HG03095 (cell line): ENCODE measurements around the gene UBE2L5.
A peak's percentile ranks its signal among the peaks of the same experiment; 100 is the strongest.

Experiments
- ATAC-seq: cut with Tn5 transposase; IDR thresholded peaks from one replicate; pipeline ENCODE4 v1.9.1; 2021; ENCODE audit warnings: moderate library complexity; ENCODE audit not compliant: unreplicated experiment

UBE2L5 gene

DNA sequence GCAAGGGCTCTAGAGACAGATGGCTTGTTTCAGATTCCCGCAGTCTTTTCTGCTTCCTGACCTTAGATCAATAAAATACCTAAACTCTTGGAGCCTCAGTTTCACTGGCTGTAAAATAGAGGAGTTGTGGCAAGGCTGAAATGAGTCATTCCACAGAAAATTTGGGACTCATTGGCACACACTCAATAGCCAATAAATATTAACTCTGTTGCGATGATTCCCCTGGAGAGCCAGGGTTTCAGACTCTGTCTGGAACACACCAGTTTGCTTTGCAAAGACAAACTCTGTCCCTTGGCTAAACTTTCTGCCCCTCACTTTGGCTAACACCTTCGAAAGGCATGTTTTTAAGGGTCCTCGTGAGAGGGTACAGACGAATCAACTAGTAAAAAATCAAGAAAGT, 18.1 kb upstream of the UBE2L5 start:
- ATAC-seq, result no peak

DNA sequence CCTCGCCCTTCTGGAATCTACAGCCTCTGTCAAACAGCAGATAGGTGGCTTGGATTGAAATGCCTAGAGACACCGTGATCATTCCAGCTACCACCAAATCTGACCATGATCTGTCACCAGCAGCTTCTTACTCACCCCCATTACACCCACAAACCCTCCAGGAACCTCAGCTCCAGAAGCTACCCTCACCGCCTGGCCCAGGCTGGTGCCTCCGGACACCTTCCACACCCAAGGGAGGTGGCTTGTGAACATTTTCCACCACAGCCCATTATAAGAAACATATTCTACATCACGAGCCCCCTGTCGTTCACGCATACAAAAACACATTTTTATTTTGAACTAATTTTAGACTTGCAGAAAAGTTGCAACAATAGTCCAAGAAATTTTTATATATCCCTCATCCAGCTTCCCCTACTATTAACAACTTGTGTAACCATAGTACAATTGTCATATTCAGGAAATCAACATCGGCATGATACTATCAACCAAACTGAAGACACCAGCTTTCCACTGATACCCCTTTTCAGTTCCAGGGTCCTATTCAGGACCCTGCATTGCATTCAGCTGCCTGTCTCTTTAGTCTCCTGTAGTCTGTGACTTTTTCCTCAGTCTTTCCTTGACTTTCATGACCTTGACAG, 15.4 kb upstream of the UBE2L5 start:
- no peak for ATAC-seq

DNA sequence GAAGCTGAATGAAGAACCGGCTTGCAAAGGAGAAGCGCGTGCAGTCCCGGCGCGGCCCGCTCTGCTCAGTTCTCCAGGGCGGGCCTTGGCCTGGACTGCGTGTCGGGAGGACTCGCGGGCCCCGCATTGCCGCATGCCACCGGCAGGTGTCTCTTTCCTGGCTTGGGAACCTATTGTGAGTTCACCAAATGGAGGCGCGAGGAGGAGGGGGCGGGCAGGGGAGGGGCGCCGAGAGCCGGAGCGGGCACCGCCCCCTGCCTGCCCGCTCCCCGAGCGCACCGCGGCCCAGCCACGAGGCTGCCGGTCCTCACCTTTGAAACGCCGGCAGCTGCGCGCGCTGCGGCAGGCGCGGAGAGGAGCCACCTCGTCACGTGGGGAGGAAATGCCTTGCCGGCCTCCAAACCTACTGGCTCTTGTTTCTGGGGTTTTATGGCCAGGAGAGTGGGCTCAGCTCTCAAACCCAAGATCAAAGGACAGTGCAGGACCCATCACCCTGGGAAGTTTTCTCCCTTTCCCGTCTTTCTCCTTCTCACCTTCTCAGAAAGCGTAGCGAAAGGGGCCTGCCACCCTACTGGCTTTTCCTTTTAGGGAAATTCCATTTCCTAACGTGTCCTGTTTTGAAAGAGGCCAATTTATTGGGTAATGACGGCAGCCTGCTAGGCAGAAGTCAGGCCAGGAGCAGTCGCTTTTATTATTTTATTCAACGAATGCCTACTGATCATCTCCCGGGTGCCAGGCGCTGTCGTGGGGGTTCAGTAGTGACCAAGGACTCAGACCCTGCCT, 13.8 kb upstream of the UBE2L5 start:
- ATAC-seq, result peak; percentile 64

DNA sequence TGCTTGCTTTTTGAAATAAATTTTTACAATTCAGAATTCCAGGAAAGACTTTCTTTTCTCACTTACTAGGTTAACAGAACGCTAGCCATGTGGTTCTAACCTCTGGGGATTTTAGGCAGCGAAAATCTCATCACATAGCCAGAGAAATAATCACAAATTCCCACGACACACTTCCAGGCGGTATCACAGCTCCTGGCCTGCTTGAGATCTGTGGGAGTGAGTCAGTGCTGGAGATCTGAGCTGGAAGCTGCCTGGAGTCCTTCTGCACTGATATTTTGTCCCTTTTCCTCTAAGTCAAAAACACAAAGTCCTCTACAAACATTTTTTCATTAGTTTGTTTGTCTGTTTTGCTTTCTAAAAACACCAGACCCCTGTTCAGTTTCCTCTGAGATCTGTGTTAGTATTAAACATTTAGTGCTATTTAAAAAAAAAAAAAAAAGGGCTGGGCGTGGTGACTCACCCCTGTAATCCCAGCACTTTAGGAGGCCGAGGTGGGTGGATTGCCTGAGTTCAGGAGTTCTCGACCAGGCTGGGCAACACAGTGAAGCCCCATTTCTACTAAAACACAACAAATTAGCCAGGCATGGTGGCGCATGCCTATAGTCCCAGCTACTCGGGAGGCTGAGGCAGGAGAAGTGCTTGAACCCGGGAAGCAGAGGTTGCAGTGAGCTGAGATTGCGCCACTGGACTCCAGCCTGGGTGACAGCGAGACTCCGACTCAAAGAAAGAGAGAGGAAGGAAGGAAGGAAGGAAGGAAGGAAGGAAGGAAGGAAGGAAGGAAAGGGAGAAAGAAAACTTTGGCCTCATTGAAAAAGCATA, 12.2 kb upstream of the UBE2L5 start:
- no peak for ATAC-seq

DNA sequence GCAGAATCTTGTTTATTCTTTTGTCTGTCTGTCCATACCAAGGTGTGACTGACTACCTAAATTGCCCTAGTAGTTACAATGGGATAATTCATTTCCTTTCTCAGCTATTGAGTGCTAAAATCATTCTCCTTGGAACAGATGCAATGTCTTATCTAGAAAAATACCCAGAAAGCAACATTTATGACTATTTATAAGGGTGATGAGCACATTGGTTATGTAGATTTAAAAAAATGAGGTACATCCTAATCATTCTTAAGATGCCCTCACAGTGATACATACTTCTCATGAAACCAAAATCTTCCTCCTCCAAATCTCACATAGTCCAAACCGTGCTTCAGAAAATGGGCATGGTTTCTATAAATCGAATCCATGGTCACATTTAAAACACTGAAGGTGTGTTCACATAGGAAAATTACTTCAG, 11.6 kb upstream of the UBE2L5 start:
- ATAC-seq, result no peak

DNA sequence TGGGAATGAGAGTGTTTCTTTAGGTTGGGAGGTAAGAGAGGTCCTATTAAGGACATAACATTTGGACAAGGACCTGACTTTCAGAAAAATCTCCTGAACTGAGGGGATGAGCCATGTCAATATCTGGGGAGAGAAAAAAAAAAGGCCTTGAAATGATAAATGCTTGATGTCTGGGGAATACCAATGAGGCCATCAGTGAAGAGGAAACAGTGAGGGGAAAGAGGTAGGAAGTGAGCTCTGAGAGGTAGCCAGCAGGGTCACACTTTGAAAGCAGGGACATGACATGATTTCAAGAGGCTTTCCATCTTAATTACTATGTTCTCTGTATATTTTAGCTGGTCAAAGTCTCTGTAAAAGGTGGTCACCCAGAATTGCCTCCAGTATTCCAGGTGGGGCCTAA, 9.9 kb upstream of the UBE2L5 start:
- no peak for ATAC-seq

DNA sequence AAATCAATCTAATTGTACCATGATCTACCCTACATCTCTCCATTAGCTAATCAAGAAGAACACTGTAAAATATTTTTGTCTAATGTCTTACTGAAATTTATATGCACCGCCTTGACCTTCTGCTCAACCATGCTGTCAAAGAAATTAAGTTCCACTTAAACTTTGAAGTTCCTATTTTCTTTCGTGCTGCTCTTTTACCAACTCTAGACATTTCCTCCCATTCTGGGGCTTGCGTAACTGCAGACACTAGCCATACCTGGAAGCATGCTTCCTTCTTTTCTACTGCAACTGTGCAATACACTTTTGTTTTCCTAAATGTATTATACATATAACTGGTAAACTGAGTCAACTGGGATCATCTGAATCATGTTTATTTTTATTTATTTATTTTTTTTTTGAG, 8.5 kb upstream of the UBE2L5 start:
- ATAC-seq, result no peak

DNA sequence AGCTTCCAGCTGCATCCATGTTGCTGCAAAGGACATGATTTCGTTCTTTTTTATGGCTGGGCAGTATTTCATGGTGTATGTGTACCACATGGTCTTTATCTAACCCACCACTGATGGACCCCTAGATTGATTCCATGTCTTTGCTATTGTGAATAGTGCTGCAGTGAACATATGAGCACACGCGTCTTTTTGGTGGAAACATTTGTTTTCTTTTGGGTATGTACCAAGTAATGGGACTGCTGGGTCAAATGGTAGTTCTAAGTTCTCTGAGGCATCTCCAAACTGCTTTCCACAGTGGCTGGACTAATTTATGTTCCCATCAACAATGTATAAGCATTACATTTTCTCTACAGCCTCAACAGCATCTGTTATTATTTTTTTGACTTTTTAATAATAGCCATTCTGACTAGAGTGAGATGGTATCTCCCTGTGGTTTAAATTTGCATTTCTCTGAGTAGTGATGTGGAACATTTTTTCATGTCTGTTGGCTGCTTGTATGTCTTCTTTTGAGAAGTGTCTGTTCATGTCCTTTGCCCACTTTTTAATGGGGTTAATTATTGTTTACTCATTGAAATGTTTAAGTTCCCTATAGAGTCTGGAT, 6.8 kb upstream of the UBE2L5 start:
- ATAC-seq, result peak; percentile 78

DNA sequence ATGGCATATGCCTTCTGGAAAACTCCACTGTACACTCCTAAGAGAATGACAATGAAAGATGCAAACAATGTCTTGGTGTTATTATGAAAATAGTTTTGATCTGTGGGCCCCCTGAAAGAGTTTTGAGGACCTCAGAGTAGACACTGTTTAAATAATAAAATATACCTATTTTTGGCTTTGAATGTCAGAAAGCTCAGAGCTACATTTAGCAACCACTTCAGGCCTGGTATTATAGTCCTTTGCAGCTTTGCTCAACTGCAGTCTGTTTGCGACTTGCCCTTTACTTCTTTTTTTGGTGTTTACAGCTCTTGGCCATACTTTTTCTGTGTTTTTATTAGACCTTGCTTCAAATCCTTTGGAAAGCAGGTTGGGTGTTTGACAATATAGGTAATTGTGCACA, 5.8 kb upstream of the UBE2L5 start:
- no peak for ATAC-seq

DNA sequence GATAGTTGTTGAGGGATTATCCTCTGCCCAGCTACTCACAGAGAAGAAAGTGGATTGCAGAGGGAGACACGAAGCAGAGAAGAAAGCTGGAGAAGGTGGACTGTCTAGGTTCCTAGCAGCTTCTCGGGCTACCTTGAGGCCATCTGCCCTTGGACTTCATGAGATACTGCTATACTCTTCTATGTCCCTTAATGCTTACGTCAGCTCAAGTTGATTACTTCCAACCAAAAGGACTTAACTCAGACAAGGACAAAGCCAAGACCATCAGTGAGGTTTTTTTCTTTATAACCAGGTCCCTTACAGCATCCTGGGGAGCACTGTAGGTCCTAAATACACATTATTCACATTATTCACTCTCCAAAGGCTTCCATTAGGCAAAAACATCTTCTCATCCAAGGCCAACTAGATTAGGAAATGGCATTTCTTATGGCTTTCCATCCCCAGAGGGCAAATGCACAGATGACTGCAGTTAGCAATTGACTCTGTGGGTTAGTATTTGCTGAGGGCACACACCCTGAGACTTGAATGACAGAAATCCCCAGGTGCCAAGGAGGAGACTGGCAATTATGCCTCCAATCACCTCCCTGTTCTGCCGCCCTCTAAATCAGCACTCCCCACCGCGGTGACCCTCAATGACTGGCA, 4.1 kb upstream of the UBE2L5 start:
- no peak for ATAC-seq

DNA sequence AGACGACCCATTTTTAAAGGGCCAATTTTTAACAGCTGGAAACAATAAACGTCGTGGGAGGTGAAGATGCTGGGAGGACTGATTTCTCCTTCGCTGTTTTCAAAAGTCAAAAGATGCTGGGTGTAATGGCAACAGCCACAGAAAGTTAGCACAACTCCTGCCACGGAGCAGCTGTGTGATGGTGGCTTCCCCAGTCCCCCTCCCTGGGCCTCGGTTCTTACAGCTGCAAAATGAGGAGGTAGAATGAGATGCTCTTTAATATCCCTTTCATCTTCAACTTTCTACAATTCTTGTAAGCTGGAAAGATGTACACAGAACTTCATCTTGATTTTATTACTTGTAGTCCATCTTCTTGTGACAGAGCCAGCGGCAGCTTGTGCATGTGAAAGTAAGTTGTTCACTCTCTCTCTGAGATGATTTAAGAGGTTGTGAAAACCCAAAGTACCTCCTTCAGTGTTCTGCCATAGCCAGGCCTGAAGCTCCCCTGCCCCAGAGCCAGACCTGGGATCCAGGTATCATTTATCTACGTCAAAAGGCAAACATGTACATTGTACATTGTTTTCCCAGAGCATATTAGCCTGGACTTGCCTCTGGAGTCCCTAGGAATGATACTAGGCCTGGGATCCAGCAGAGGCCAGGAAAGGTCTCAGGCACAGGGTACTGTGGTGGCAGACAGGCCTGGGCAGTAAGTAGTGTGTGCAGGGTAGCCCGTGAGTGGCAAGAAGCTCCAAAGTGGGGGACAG, 3.4 kb upstream of the UBE2L5 start:
- no peak for ATAC-seq

DNA sequence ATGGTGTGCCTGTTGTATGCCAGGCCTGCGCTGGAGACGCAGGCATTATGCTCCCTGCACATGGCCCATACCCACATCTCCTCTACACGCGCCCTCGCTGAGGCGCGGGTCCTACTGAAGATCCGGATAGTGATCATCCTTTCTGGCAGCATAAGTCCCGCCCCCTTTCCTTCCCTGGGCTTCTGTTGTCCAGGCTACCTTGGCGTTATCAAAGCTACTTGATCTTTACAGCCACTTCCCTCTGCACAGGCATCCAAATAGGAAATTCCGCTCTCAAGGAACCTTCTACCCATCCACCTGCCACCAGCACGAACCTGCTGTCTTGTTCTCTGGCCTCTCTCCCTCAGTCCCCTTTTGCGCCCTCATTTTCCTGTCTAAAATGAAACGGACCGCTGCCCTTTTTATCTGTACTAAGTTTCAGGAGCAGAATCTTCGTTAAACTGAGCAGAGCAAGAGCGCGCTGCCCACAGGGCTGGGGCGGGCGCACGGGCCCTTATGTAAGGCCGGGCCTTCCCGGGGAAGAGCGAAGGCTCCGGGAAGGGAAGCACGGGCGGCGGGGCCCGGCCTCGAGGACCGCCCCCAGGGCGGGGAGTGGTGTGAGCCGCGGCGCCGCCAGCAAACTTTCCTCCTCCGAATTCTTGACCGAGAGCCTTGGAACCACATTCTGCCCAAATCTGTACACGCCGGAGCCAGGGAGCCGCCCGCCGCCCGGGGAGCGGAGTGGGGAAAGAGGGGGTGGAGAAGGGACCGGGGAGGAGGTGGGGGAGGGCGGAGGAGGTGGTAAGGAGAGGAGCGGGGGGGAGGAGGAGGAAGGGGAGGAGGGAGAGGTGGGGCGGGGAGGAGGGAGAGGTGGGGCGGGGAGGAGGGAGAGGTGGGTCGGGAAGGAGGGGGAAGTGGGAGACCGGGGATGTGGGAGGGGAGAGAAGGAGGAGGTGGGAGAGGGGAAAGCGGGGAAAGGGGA, 920 bp upstream of the UBE2L5 start:
- peak; percentile 41 for ATAC-seq

DNA sequence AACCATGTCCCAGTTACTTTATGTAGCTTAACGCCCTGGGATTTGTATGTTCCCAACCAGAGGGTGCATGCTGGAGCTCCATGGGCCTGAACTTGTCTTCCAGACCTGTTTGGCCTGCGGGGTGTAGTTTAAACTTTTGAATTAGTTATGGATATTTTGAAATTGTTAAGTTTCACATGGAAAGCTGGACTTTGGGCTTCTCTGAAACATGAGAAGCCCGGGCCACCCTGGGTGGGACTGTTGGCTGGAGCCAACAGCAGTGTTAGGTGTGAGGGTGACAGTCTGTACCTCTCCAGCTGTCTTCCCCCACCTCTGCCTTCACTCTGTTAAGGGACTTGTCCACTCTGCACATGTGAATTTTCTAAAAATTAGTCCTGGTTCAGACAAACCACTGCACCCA, 1.6 kb downstream of the UBE2L5 start:
- ATAC-seq, result no peak

DNA sequence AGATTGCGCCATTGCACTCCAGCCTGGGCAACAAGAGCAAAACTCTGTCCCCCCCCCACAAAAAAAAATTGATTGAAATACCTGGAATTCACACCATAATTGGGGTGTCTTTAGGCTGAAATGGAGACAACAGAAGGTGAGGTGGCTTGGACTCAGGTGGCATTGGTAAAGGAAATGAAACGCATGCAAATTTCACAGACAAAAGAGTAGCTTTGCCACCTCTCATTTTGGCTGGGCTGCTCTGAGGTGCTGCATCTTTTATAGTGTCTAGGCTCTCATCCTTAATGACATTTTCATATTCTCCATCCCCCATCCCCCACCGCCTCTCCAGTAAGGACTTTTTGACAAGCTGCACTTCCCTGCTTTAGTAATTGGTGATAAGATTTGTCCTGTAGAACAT, 6.9 kb downstream of the UBE2L5 start:
- no peak for ATAC-seq

DNA sequence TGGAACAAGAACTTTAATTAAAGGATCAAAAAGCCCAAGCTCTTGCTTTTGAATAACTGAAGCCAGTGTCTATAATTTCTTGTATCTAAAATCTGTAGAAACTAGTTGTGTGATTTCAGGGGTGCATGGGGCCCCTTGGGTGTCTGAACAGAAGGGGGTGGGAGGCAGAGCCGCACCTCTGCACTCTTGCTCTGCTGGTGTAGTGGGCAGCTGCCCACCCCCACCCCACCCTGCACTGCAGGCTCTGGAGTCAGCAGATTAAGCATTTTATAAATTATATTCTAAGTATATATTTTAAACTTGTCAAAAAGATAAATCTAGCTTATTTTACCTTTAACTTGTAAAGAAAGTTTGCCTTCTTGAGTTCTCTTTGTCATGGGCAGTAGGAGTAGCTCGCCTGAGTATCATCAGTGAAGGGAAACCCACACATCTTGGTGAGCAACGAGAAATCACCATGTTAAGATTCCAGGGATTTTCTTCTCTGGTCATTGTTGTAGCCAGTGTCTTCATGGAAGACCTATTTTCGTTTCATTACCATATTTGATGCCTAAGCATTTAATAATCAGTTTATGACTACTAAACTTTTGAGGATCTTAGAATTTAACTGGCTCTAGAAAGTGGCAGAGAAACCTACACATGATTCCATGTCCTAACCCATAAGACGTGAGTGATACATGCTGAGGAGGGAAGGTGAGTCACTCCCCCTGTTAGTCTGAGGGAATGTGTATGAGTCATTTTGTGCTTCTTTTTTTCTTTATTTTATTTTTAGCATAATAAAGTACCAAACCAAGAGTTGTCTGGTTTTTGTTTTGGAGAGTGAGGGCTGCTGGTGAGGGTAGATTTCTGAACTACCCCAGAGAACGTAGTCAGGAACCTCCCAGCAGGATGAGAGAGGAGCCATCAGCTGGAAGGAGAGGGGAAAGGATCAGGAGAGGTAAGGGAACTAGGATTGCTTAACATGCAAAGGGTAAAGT, 7.7 kb downstream of the UBE2L5 start:
- peak; percentile 62 for ATAC-seq

DNA sequence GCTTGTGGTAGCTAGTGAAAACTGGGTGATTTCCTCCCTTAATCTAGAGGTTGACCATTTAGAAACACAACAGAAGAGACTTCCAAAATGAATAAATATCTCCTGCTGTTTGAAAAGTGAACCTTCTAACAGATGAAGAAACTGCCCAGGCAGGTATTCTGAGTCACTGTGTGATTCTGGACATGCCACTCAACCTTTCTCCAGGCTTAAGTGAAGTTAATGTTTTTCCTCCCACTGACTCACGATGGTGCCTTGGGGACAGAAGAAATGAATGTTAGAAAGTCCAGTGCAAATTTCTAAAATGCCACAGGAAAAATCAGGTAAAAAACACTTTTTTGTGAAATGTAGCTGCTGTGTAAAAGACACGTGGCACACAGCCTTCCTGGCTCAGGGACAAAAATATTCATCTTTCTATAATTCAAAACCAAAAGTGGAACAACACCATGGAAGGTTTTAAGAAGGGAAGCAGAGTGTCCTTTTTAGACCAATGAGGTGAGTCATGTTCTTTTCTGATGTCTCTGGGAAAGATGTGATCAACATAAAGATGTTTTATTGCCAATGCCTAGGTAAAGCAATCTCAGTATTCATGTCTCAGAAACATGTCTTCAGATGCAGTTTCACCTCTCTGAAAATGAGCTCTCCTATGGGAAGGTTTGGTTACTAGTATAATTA, 9.1 kb downstream of the UBE2L5 start:
- ATAC-seq, result no peak

DNA sequence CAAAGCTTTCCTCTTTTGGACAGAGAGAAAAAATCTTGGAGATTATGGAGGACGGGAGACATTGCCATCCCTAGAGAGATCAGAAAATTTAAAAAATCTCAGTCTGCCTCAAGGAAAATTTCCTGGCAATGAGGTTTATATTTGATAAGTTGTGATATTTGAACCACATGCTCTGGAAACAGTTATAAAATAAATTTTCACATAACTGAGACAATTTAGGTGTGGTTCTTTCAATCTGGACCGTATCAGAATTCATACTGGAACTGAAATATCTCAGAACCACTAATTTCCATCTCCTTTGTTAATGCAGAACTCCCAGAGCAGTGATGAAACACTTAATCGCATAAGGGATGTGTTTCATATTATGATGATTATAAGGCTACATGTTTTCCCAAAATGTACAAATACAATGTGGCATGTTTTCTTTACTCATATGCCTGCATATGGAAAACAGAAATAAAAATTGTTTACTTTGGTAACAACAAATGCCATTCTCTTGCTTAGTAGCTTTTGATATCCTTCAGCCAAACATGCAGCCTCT, 13.7 kb downstream of the UBE2L5 start:
- ATAC-seq, result no peak
